ENCODE measurements around the gene B3GALT4. TPM values are rescaled to one million over a fixed set of nuclear protein-coding genes. Genes with fewer than 3 reads are reported as not detected.

Gene B3GALT4
- total and polyA plus RNA-seq, 2 of the 13 experiments (the other 11 are each of a cell fraction or from before 2014, with no cell fraction given): 0.04 to 0.27 TPM

DNA sequence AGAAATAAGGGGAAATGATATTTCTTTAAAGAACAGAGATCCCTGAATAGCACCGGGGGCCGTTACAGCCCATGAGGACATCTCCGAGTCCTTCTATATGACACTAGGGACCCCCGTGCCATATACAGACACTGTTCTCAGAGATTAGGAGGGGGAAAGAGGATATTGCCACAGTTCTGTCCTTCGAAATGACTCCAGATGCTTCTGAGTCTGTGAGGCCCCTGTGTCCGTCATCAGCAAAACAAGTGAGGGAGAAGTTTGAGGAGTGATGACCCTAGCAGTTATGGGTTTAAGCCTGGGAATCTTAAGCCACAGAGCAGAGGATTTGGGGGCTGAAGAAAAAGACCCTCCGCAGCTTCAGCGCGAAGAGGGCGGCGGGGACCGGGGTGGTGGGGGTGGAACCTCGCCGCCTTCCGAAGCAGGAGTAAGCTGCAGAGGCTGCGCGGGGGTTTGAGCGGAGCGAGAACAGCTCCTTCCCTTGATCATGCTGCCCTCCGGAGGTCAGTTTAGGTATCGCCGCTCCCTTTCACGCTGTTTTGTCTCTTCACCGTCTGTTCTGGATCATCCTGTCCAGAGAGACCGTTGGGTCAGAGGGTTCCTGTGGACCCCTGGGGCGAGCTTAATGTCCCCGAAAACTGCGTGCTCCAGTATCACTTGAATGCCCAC is 28.8 kb upstream of the B3GALT4 start (continued):
- TF ChIP-seq, protein P1, sequence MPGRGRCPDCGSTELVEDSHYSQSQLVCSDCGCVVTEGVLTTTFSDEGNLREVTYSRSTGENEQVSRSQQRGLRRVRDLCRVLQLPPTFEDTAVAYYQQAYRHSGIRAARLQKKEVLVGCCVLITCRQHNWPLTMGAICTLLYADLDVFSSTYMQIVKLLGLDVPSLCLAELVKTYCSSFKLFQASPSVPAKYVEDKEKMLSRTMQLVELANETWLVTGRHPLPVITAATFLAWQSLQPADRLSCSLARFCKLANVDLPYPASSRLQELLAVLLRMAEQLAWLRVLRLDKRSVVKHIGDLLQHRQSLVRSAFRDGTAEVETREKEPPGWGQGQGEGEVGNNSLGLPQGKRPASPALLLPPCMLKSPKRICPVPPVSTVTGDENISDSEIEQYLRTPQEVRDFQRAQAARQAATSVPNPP (CRISPR knock-in tag; IDR thresholded peaks at IDR 0.05): no peak
- no peak for TF ChIP-seq HNRNPH1 (optimal IDR thresholded peaks at IDR 0.05; ENCODE audit: low read depth, low read length)
- TF ChIP-seq NCOA2 (CRISPR knock-in tag; IDR thresholded peaks at IDR 0.05): no peak
- TF ChIP-seq SP1 (IDR thresholded peaks at IDR 0.05): no peak
- TF ChIP-seq SP1 (CRISPR knock-in tag; IDR thresholded peaks at IDR 0.05): peak; percentile 36; the same call in 1 of the 2 replicates
- TF ChIP-seq SUZ12 (IDR thresholded peaks at IDR 0.05; ENCODE audit: low read depth, low read length): no peak
- TF ChIP-seq AHR (CRISPR knock-in tag; IDR thresholded peaks at IDR 0.05): no peak
- no peak for TF ChIP-seq AKAP8 (CRISPR knock-in tag; IDR thresholded peaks at IDR 0.05)
- TF ChIP-seq, protein P2, sequence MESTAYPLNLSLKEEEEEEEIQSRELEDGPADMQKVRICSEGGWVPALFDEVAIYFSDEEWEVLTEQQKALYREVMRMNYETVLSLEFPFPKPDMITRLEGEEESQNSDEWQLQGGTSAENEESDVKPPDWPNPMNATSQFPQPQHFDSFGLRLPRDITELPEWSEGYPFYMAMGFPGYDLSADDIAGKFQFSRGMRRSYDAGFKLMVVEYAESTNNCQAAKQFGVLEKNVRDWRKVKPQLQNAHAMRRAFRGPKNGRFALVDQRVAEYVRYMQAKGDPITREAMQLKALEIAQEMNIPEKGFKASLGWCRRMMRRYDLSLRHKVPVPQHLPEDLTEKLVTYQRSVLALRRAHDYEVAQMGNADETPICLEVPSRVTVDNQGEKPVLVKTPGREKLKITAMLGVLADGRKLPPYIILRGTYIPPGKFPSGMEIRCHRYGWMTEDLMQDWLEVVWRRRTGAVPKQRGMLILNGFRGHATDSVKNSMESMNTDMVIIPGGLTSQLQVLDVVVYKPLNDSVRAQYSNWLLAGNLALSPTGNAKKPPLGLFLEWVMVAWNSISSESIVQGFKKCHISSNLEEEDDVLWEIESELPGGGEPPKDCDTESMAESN (CRISPR knock-in tag; conservative IDR thresholded peaks at IDR 0.05): no peak
- no peak for TF ChIP-seq ARHGAP35 (CRISPR knock-in tag; IDR thresholded peaks at IDR 0.05; ENCODE audit: borderline replicate concordance)
- TF ChIP-seq, protein P3, sequence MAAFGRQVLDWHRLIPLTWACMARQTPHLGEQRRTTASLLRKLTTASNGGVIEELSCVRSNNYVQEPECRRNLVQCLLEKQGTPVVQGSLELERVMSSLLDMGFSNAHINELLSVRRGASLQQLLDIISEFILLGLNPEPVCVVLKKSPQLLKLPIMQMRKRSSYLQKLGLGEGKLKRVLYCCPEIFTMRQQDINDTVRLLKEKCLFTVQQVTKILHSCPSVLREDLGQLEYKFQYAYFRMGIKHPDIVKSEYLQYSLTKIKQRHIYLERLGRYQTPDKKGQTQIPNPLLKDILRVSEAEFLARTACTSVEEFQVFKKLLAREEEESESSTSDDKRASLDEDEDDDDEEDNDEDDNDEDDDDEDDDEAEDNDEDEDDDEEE (CRISPR knock-in tag; IDR thresholded peaks at IDR 0.05): no peak; the same call in 1 of the 2 replicates
- no peak for TF ChIP-seq CENPX (CRISPR knock-in tag; IDR thresholded peaks at IDR 0.05)
- TF ChIP-seq EED (CRISPR knock-in tag; IDR thresholded peaks at IDR 0.05): no peak
- TF ChIP-seq SMYD3 (CRISPR knock-in tag; IDR thresholded peaks at IDR 0.05): no peak
- peak; percentile 18; the same call in 1 of the 2 replicates for TF ChIP-seq TARDBP (CRISPR knock-in tag; IDR thresholded peaks at IDR 0.05)
- TF ChIP-seq, protein P4, sequence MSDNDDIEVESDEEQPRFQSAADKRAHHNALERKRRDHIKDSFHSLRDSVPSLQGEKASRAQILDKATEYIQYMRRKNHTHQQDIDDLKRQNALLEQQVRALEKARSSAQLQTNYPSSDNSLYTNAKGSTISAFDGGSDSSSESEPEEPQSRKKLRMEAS (IDR thresholded peaks at IDR 0.05): 0 out of 2 replicates have a peak, but pooled peaks have one; percentile 1
- TF ChIP-seq ZFX (CRISPR knock-in tag; IDR thresholded peaks at IDR 0.05; ENCODE audit: low read depth): no peak
- TF ChIP-seq SIN3B (IDR thresholded peaks at IDR 0.05; ENCODE audit: low read length): peak; percentile 15; the same call in 1 of the 2 replicates
- TF ChIP-seq, protein P5, sequence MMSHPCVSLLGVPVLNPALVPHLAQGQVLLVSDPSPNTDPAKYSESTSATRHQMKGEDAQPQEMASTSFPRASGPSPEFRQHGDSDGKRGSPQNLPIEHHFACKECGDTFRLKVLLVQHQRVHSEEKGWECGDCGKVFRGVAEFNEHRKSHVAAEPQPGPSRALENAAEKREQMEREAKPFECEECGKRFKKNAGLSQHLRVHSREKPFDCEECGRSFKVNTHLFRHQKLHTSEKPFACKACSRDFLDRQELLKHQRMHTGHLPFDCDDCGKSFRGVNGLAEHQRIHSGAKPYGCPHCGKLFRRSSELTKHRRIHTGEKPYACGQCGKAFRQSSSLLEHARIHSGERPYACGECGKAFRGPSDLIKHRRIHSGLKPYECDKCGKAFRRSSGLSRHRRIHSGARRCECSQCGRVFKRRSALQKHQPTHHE (CRISPR knock-in tag; IDR thresholded peaks at IDR 0.05; ENCODE audit: borderline replicate concordance): no peak
- no peak for TF ChIP-seq PTBP1 (IDR thresholded peaks at IDR 0.05; ENCODE audit: low read depth, low read length, poor library complexity, severe bottlenecking)
- no peak for TF ChIP-seq ZNF780A (CRISPR knock-in tag; IDR thresholded peaks at IDR 0.05)
- TF ChIP-seq GABPA (IDR thresholded peaks at IDR 0.05; ENCODE audit: low read depth, low read length): no peak
- TF ChIP-seq GABPA (CRISPR knock-in tag; IDR thresholded peaks at IDR 0.05; ENCODE audit: low read depth): no peak
- no peak for TF ChIP-seq FOSL1 (CRISPR knock-in tag; IDR thresholded peaks at IDR 0.05; ENCODE audit: borderline replicate concordance)
- no peak for TF ChIP-seq ZNF564 (CRISPR knock-in tag; IDR thresholded peaks at IDR 0.05)
- peak; percentile 85 for TF ChIP-seq RXRB (CRISPR knock-in tag; IDR thresholded peaks at IDR 0.05; ENCODE audit: borderline replicate concordance)
- peak; percentile 11; the same call in 1 of the 2 replicates for TF ChIP-seq FOXA3 (CRISPR knock-in tag; IDR thresholded peaks at IDR 0.05)
- peak; percentile 62; the same call in 1 of the 2 replicates for TF ChIP-seq FOXK1 (CRISPR knock-in tag; IDR thresholded peaks at IDR 0.05; ENCODE audit: borderline replicate concordance, low read depth)
